CD4-positive, CD25-positive, alpha-beta regulatory T cell (primary cell): Measurements from ENCODE around the gene RPL28. TPM values are rescaled to one million over a fixed set of nuclear protein-coding genes. Genes with fewer than 3 reads are reported as not detected.

Experiments
- polyA plus RNA-seq, 4 donors: library from polyadenylated mRNA; unstranded; fragments of 300-500 nt; fragmentation: Illumina TruSeq; gene quantifications; one replicate each; pipeline ENCODE4 v1.2.3, GENCODE V29; 2021
- total RNA-seq: library from RNA; stranded (reverse); gene quantifications from one replicate; pipeline ENCODE4 v1.2.3, GENCODE V29; 2022

RPL28 gene
- total and polyA plus RNA-seq, 5 donors from 2014 or later, result 527 to 2,934 (median 686) TPM

Other genes starting within 250 kb of the RPL28 start
- gene TNNT1, start 236.7 kb upstream of the RPL28 start, total RNA-seq, result not detected
- not detected for gene TNNT1, start 236.7 kb upstream of the RPL28 start, polyA plus RNA-seq
- gene TNNI3, start 228.2 kb upstream of the RPL28 start, total RNA-seq, result not detected
- not detected for gene TNNI3, start 228.2 kb upstream of the RPL28 start, polyA plus RNA-seq
- not detected for gene DNAAF3, start 219.3 kb upstream of the RPL28 start, total RNA-seq
- not detected for gene DNAAF3, start 219.3 kb upstream of the RPL28 start, polyA plus RNA-seq
- 1.9 TPM for gene SYT5, start 205.6 kb upstream of the RPL28 start, total RNA-seq
- gene SYT5, start 205.6 kb upstream of the RPL28 start, polyA plus RNA-seq, result under 1 TPM in 1 of 4 donors, not detected in 3; 0.06 TPM
- not detected for gene PTPRH, start 176.4 kb upstream of the RPL28 start, total RNA-seq
- gene PTPRH, start 176.4 kb upstream of the RPL28 start, polyA plus RNA-seq, result not detected
- gene TMEM86B, start 157.2 kb upstream of the RPL28 start, total RNA-seq, result 13.3 TPM
- gene TMEM86B, start 157.2 kb upstream of the RPL28 start, polyA plus RNA-seq, result under 1 TPM in 3 of 4 donors, not detected in 1; 0.25 to 0.83 (median 0.49) TPM
- 168 TPM for gene PPP6R1, start 126.9 kb upstream of the RPL28 start, total RNA-seq
- gene PPP6R1, start 126.9 kb upstream of the RPL28 start, polyA plus RNA-seq, result 10 to 100 TPM; 38.9 to 58.2 (median 44.0) TPM
- gene HSPBP1, start 105.8 kb upstream of the RPL28 start, total RNA-seq, result 15.8 TPM
- 10 to 100 TPM; 30.2 to 37.2 (median 35.1) TPM for gene HSPBP1, start 105.8 kb upstream of the RPL28 start, polyA plus RNA-seq
- 1.5 TPM for gene BRSK1, start 101.9 kb upstream of the RPL28 start, total RNA-seq
- not detected for gene BRSK1, start 101.9 kb upstream of the RPL28 start, polyA plus RNA-seq
- 2.1 TPM for gene TMEM150B, start 60.6 kb upstream of the RPL28 start, total RNA-seq
- gene TMEM150B, start 60.6 kb upstream of the RPL28 start, polyA plus RNA-seq, result not detected
- 69.6 TPM for gene KMT5C, start 46.1 kb upstream of the RPL28 start, total RNA-seq
- 1 to 10 TPM in 3 of 4 donors, under 1 TPM in 1; 0.98 to 1.6 (median 1.2) TPM for gene KMT5C, start 46.1 kb upstream of the RPL28 start, polyA plus RNA-seq
- 0.57 TPM for gene COX6B2, start 31.2 kb upstream of the RPL28 start, total RNA-seq
- not detected for gene COX6B2, start 31.2 kb upstream of the RPL28 start, polyA plus RNA-seq
- not detected for gene GARIN5B, start 22.7 kb upstream of the RPL28 start, total RNA-seq
- not detected for gene GARIN5B, start 22.7 kb upstream of the RPL28 start, polyA plus RNA-seq
- gene IL11, start 15.5 kb upstream of the RPL28 start, total RNA-seq, result not detected
- gene IL11, start 15.5 kb upstream of the RPL28 start, polyA plus RNA-seq, result not detected
- gene TMEM190, start 9.1 kb upstream of the RPL28 start, total RNA-seq, result not detected
- not detected for gene TMEM190, start 9.1 kb upstream of the RPL28 start, polyA plus RNA-seq
- gene TMEM238, start 1.6 kb upstream of the RPL28 start, total RNA-seq, result 15.9 TPM
- 1 to 10 TPM in 2 of 4 donors, under 1 TPM in 2; 0.42 to 1.3 (median 0.79) TPM for gene TMEM238, start 1.6 kb upstream of the RPL28 start, polyA plus RNA-seq
- 92.9 TPM for gene UBE2S, start 21.9 kb downstream of the RPL28 start, total RNA-seq
- gene UBE2S, start 21.9 kb downstream of the RPL28 start, polyA plus RNA-seq, result 10 to 100 TPM; 24.9 to 38.8 (median 33.2) TPM
- gene SHISA7, start 57.4 kb downstream of the RPL28 start, total RNA-seq, result not detected
- not detected for gene SHISA7, start 57.4 kb downstream of the RPL28 start, polyA plus RNA-seq
- 6.3 TPM for gene ISOC2, start 75.7 kb downstream of the RPL28 start, total RNA-seq
- 10 to 100 TPM; 24.7 to 34.1 (median 28.1) TPM for gene ISOC2, start 75.7 kb downstream of the RPL28 start, polyA plus RNA-seq
- gene C19orf85, start 78.8 kb downstream of the RPL28 start, total RNA-seq, result not detected
- gene C19orf85, start 78.8 kb downstream of the RPL28 start, polyA plus RNA-seq, result not detected
- 23.9 TPM for gene ZNF628, start 90.7 kb downstream of the RPL28 start, total RNA-seq
- gene ZNF628, start 90.7 kb downstream of the RPL28 start, polyA plus RNA-seq, result under 1 TPM; 0.05 to 0.22 (median 0.09) TPM
- 9.2 TPM for gene NAT14, start 99.3 kb downstream of the RPL28 start, total RNA-seq
- 1 to 10 TPM; 3.3 to 5.1 (median 4.1) TPM for gene NAT14, start 99.3 kb downstream of the RPL28 start, polyA plus RNA-seq
- gene SSC5D, start 102.5 kb downstream of the RPL28 start, total RNA-seq, result 0.27 TPM
- not detected for gene SSC5D, start 102.5 kb downstream of the RPL28 start, polyA plus RNA-seq
- not detected for gene SBK2, start 151.2 kb downstream of the RPL28 start, total RNA-seq
- gene SBK2, start 151.2 kb downstream of the RPL28 start, polyA plus RNA-seq, result not detected
- not detected for gene SBK3, start 159.6 kb downstream of the RPL28 start, total RNA-seq
- gene SBK3, start 159.6 kb downstream of the RPL28 start, polyA plus RNA-seq, result not detected
- gene ZNF579, start 194.9 kb downstream of the RPL28 start, total RNA-seq, result 4.2 TPM
- gene ZNF579, start 194.9 kb downstream of the RPL28 start, polyA plus RNA-seq, result under 1 TPM in 3 of 4 donors, not detected in 1; 0.13 to 0.24 (median 0.14) TPM
- 13.0 TPM for gene FIZ1, start 213.6 kb downstream of the RPL28 start, total RNA-seq
- gene FIZ1, start 213.6 kb downstream of the RPL28 start, polyA plus RNA-seq, result 1 to 10 TPM; 1.3 to 3.5 (median 1.5) TPM
- 13.7 TPM for gene ZNF524, start 214.4 kb downstream of the RPL28 start, total RNA-seq
- 10 to 100 TPM; 38.5 to 53.7 (median 44.5) TPM for gene ZNF524, start 214.4 kb downstream of the RPL28 start, polyA plus RNA-seq
- 12.8 TPM for gene ZNF865, start 219.7 kb downstream of the RPL28 start, total RNA-seq
- gene ZNF865, start 219.7 kb downstream of the RPL28 start, polyA plus RNA-seq, result under 1 TPM; 0.05 to 0.13 (median 0.10) TPM
- 11.1 TPM for gene ZNF784, start 238.6 kb downstream of the RPL28 start, total RNA-seq
- gene ZNF784, start 238.6 kb downstream of the RPL28 start, polyA plus RNA-seq, result 1 to 10 TPM; 1.0 to 2.4 (median 1.6) TPM